Activated CD8-positive, alpha-beta T cell treated with anti-CD3 and anti-CD28 coated beads for 36 hours (primary cell): Measurements from ENCODE around the gene SP8. TPM values are rescaled to one million over a fixed set of nuclear protein-coding genes. Genes with fewer than 3 reads are reported as not detected.

Experiments used
- ATAC-seq: fragments of 200-7000 bp; cut with Tn5 transposase; one replicate; pipeline ENCODE4 v1.10.0; 2021; ENCODE audit warnings: mild to moderate bottlenecking, moderate library complexity
- CTCF ChIA-PET: fragments of 350-600 bp; sonication (Branson Sonifier 250); formaldehyde crosslinking; loops from one replicate; lab custom pipeline; 2021; ENCODE audit warnings: antibody characterized with exemption; lab: Charles Lee
- POLR2A ChIA-PET: fragments of 350-600 bp; sonication (Branson Sonifier 250); formaldehyde crosslinking; loops from one replicate; lab custom pipeline; 2021; ENCODE audit warnings: antibody characterized with exemption; lab: Charles Lee
- DNase-seq: peaks from one replicate; pipeline ENCODE4 v3.0.0-alpha.2; 2020
- H3K27ac Mint-ChIP-seq: one replicate; pipeline ENCODE4 v1.8.0; 2021; ENCODE audit warnings: mild to moderate bottlenecking, mixed read lengths
- H3K27me3 Mint-ChIP-seq: one replicate; pipeline ENCODE4 v1.8.0; 2021; ENCODE audit warnings: mixed read lengths
- H3K36me3 Mint-ChIP-seq: one replicate; pipeline ENCODE4 v1.8.0; 2021; ENCODE audit warnings: low read depth, mixed read lengths
- H3K4me1 Mint-ChIP-seq: one replicate; pipeline ENCODE4 v1.8.0; 2021; ENCODE audit warnings: low read depth, mixed read lengths
- H3K4me3 Mint-ChIP-seq: one replicate; pipeline ENCODE4 v1.8.0; 2021; ENCODE audit warnings: mild to moderate bottlenecking, moderate library complexity, mixed read lengths
- H3K9me3 Mint-ChIP-seq: one replicate; pipeline ENCODE4 v1.8.0; 2021; ENCODE audit warnings: mixed read lengths
- CTCF ChIP-seq: fragments of 200-600 bp; IDR thresholded peaks from one replicate; pipeline ENCODE4 v1.8.0; 2022; ENCODE audit warnings: antibody characterized with exemption, mild to moderate bottlenecking
- intact Hi-C: fragments of 100-400 bp; cut with micrococcal nuclease; formaldehyde crosslinking; loops from one replicate; pipeline ENCODE4 v1.10.0; 2022
- total RNA-seq, 2 experiments: library from RNA; stranded (reverse); gene quantifications; one replicate each; pipeline ENCODE4 v1.2.3, GENCODE V29; 2021

SP8 gene
- total RNA-seq, 2 experiments from 2014 or later: not detected

- TF ChIP-seq CTCF: no peak
- Mint-ChIP-seq H3K36me3 (peaks cover 4% of the 10 kb centered on the region), H3K4me3 (peak overlapping the region; percentile 58), H3K27ac (no peak overlapping the region), H3K9me3 (peaks cover 2% of the 10 kb centered on the region), H3K4me1 (peaks cover 15% of the 10 kb centered on the region), H3K27me3 (peaks cover 74% of the 10 kb centered on the region)
- ATAC-seq (peak; percentile 9), DNase-seq (no peak)
- ChIA-PET CTCF (interaction anchor here (1.7 kb wide), 1 partner anchor 11 kb away, joined by 4 read pairs; no protein-coding TSS in a partner anchor), POLR2A (interaction anchor here (0.6 kb wide), 1 partner anchor 505 kb away, joined by 3 read pairs; no protein-coding TSS in a partner anchor)
- intact Hi-C loops: loop anchor here (10.0 kb wide), 1 partner anchor 468 kb away; no protein-coding TSS in a partner anchor
These were observed 286 bp downstream of the SP8 start for GRCh38 chr7:20786421-20786778.

- no peak for TF ChIP-seq CTCF
- Mint-ChIP-seq H3K27me3 (peaks cover 70% of the 10 kb centered on the region), H3K27ac (no peak overlapping the region), H3K9me3 (peaks cover 2% of the 10 kb centered on the region), H3K4me3 (peak overlapping the region; percentile 58), H3K36me3 (peaks cover 4% of the 10 kb centered on the region), H3K4me1 (peaks cover 15% of the 10 kb centered on the region)
- DNase-seq (no peak), ATAC-seq (no peak)
- intact Hi-C loops: loop anchor here (10.0 kb wide), 1 partner anchor 469 kb away; no protein-coding TSS in a partner anchor
- CTCF ChIA-PET: interaction anchor here (0.7 to 1.7 kb wide), 2 partner anchors 10 to 11 kb away, joined by 3 to 4 read pairs; no protein-coding TSS in a partner anchor
- POLR2A ChIA-PET: no interaction called here
These were observed 655 bp downstream of the SP8 start for GRCh38 chr7:20786049-20786412.

- no peak overlapping the region for H3K27ac Mint-ChIP-seq
- peak; percentile 12 for DNase-seq
- POLR2A ChIA-PET: no interaction called here
These were observed 1.3 kb downstream of the SP8 start for GRCh38 chr7:20785157-20786048.

GRCh38 chr7:20784388-20785156 lies 2.1 kb downstream of the SP8 start:
- TF ChIP-seq CTCF: no peak
- ChIA-PET CTCF (interaction anchor here (1.4 to 1.7 kb wide), 2 partner anchors 10 to 13 kb away, joined by 3 to 4 read pairs; no protein-coding TSS in a partner anchor), POLR2A (no interaction called here)
- intact Hi-C loops: loop anchor here (10.0 kb wide), 1 partner anchor 470 kb away; no protein-coding TSS in a partner anchor
- DNase-seq (peak; percentile 10), ATAC-seq (peak; percentile 29)
- Mint-ChIP-seq H3K9me3 (peaks cover 2% of the 10 kb centered on the region), H3K27me3 (peaks cover 70% of the 10 kb centered on the region), H3K27ac (no peak overlapping the region), H3K4me1 (peaks cover 15% of the 10 kb centered on the region), H3K4me3 (no peak overlapping the region), H3K36me3 (peaks cover 3% of the 10 kb centered on the region)

More at GRCh38 chr7:20785157-20786048, 1.3 kb downstream of the SP8 start:
- H3K9me3 Mint-ChIP-seq: peaks cover 2% of the 10 kb centered on the region
- H3K36me3 Mint-ChIP-seq: peaks cover 4% of the 10 kb centered on the region
- intact Hi-C loops: loop anchor here (10.0 kb wide), 1 partner anchor 469 kb away; no protein-coding TSS in a partner anchor
- no peak for ATAC-seq
- peaks cover 15% of the 10 kb centered on the region for H3K4me1 Mint-ChIP-seq
- H3K27me3 Mint-ChIP-seq: peaks cover 70% of the 10 kb centered on the region
- no peak for TF ChIP-seq CTCF
- H3K4me3 Mint-ChIP-seq: peak overlapping the region; percentile 58
- CTCF ChIA-PET: interaction anchor here (0.7 to 1.7 kb wide), 3 partner anchors 9 to 12 kb away, joined by 3 to 4 read pairs (median 3); no protein-coding TSS in a partner anchor
